A549 treated with CORT108297 at 1 μM for 4 hours (cell line): ENCODE data around the gene SENP3. TPM values are rescaled to one million over a fixed set of nuclear protein-coding genes. Genes with fewer than 3 reads are reported as not detected.

Experiments used
- total RNA-seq: library from RNA; stranded (reverse); fragments of 200-300 nt; extraction: Qiagen RNA extraction; gene quantifications from 5 replicates; pipeline ENCODE4 v1.2.3, GENCODE V29; 2022

Gene SENP3
- 97.6 to 109 TPM (median 105 TPM) in 5 replicates for total RNA-seq

DNA sequence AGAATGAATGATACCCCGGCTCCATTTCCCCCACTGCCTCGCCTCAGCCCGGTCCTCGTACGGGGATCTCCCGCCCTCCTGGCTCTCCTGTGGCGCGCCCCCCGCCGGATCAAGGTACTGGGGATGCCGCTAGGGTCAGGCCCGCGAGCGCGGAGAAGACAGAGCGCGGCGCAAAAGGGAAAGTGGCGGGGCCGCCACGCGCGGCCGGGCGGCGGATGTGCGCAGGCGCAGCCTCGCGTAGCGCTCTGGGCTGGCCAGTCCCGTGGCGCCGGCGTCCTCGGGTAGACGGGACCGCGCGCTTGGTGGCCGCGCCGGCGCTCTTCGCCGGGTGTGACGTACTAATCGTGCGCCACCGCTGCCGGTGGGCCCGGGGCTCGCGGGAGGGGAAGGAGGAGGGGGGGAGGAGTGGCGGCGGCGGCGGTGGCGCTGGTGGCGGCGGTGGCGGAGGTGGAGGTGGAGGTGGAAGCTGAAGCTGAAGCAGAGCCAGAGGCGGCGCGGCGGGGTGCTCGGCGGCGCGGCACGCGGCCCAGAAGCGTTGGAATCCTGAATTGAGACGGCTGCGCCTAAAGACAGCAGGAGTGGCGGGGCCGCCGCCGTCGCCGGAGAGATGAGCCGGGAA lies at the start of gene SENP3:
TSS of gene SENP3 (plus strand) at position 331 of the 619 bp plus-strand sequence. CDS start 1,158 bp downstream, outside the sequence.

DNA sequence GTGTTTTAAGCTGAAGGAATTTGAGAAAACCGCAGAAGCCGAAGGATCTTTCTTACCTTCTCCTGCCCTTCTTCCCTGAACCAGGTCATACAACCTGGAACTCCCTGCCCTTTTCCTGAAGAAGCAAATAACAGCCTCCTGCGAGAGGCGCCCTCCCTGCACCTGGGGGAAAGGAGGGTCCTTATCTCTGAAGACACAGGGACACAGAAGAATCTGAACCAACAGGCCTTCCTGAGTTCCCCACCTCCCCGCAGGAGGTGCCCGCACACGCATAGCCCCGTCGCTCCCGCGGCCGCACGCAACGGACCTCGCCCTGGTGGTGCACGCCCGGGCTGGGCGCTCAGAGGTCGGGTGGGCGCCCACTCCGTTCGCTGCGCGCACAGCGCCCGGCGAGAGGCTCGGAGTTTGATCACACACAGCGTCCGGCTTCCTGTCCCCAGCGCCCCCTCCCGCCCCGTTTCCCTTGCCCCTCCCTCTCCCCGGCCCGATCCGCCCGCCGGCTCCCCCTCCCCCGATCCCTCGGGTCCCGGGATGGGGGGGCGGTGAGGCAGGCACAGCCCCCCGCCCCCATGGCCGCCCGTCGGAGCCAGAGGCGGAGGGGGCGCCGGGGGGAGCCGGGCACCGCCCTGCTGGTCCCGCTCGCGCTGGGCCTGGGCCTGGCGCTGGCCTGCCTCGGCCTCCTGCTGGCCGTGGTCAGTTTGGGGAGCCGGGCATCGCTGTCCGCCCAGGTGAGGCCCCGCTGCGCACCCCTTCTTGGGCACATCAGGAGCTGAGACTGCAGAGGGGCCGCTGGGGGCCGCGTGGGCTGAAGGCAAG lies 12.9 kb upstream of the SENP3 start, which contains the start of gene TNFSF12:
TSS of gene TNFSF12 (plus strand) at position 474 of the 816 bp plus-strand sequence. CDS start at position 570, 96 bp downstream.

DNA sequence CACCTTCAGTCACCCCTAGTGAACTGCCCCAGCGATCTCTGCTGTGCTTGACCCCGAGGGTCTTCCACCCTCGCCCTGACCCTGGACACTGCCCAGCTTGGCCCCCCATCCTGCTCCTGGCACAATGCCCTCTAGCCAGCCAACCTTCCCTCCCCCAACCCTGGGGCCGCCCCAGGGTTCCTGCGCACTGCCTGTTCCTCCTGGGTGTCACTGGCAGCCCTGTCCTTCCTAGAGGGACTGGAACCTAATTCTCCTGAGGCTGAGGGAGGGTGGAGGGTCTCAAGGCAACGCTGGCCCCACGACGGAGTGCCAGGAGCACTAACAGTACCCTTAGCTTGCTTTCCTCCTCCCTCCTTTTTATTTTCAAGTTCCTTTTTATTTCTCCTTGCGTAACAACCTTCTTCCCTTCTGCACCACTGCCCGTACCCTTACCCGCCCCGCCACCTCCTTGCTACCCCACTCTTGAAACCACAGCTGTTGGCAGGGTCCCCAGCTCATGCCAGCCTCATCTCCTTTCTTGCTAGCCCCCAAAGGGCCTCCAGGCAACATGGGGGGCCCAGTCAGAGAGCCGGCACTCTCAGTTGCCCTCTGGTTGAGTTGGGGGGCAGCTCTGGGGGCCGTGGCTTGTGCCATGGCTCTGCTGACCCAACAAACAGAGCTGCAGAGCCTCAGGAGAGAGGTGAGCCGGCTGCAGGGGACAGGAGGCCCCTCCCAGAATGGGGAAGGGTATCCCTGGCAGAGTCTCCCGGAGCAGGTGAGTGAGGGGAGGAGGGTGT lies 3.0 kb upstream of the SENP3 start, which contains the start of gene TNFSF13:
TSS of gene TNFSF13 (plus strand) at position 207 of the 776 bp plus-strand sequence. CDS start at position 497, 290 bp downstream.

DNA sequence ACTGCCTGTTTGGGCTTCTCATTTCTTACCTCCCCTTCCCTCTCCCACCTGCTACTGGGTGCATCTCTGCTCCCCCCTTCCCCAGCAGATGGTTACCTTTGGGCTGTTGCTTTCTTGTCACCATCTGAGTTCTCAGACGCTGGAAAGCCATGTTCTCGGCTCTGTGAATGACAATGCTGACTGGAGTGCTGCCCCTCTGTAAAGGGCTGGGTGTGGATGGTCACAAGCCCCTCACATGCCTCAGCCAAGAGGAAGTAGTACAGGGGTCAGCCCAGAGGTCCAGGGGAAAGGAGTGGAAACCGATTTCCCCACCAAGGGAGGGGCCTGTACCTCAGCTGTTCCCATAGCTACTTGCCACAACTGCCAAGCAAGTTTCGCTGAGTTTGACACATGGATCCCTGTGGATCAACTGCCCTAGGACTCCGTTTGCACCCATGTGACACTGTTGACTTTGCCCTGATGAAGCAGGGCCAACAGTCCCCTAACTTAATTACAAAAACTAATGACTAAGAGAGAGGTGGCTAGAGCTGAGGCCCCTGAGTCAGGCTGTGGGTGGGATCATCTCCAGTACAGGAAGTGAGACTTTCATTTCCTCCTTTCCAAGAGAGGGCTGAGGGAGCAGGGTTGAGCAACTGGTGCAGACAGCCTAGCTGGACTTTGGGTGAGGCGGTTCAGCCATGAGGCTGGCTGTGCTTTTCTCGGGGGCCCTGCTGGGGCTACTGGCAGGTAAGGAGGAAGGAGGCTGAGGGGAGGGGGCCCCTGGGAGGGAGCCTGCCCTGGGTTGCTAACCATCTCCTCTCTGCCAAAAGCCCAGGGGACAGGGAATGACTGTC lies 17.5 kb downstream of the SENP3 start, which contains the start of gene CD68:
TSS of gene CD68 (plus strand) at position 638 of the 833 bp plus-strand sequence. CDS start at position 678, 40 bp downstream.

DNA sequence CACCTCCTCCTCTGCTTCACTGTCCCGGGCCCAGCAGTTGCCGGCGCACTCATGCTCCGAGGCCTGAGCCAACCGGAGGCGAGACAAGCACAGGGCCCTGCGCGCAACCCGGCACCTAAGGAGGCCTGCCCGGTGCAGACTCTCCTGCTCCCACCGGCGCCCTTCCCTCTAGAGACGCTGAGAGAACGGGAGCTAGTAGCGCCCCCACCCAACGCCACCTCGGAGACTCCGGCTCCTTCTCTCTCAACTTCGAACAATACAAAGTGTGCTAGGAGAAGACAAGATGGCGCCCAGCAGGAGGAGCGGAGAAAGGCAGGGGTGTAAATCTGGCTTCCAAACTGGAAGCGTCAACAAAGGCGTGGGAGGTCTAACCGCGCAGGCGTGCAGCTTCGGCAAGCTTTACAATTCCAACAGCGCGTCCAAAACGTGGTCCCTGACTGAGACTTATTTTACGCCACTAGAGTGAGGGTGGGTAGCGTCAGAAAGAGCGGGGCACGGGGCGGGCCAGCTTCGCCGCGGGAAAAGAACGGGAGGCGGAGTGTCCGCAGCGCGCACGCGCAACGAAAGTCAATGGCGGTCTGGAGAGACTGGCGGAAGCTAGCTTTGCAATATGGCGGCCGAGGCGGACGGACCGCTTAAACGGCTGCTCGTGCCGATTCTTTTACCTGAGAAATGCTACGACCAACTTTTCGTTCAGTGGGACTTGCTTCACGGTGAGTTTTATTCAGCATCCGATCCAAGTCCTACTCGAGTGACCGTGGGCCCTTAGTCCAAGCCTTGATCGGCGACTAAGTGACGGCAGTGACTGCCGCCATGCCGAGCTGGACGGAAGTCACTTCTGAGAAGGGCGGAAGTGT lies 21.8 kb downstream of the SENP3 start, which contains the start of gene MPDU1:
TSS of gene MPDU1 (plus strand) at position 600 of the 857 bp plus-strand sequence. CDS start at position 611, 11 bp downstream.

DNA sequence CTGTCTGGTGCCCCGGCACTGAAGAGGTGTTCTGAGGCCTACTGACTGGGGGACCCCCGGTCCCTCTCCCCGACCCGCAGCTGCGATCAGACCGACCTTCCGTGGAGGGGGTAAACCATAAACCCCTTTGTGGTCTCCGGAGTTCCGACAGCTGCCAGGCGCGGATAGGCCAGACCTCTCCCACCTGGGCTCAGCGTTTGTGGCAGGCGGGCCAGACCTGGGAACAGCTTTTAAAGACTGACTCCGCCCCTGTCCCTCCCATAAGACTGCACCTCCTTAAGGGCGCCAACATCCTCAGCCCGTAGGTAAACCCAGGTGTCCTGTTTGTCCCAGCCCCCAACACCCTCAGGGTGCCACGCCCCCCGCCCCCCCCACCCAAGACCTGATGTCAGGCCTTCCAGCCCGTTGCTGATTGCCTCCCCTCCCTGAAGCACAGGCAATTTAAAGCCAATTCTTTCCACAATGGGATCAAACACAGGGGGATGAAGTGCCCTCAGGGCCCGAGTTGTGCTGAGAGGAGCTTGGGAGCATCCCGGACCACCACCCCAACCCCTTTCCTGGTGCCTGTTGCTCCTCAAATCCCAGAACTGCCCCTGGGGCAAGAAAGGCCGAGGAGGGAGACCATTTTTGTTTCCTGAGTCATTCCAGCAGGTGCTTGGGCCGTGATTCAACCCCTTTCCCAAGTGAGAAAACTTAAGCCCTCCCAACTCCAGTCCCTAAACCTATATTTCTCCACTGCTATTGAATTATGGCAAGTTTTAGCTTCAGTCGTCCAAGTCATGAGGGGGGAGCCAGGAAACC lies 28.4 kb downstream of the SENP3 start, which contains the start of gene SOX15:
TSS of gene SOX15 (minus strand) at position 204 of the 801 bp plus-strand sequence. CDS start 418 bp downstream, outside the sequence.

DNA sequence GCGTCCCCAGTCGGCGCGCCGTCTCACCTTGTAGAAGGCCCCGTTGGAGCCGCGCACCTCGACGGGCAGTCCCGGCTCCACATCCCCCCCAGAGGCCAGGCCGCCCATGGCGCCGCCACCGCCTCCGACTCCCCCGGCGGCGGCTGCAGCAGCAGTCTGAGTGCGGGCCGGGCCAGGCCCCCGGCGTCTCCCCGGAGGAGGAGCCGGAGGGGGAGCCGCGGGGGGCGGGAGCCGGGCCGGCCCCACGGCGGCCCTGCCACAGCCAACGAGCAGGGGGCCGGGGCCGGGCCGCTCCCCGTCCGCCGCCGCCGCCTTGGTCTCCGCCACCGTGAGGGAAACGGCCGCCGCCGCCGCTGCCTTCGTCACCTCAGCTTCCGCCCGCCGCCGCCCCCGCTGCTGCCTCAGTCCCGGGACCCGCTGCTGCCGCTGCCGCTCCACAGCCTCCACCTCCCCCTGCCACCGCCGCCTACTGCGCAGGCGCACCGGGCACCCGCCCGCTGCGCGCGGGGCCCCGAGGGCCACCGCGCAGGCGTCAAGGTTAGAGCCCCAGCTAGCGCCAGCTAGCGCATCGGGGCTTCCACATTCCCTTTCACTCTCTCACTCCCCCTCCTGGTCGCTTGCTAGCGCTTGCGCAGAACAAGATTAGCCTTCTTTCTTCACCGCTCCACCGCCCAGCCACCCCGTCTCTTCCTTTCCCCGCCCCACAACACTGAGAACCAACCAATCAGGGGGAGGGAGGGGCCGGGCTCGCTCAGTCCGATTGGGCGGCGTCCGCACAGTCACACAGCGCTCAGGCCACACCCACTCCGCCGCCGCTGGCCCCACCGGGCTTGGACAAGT lies 52.9 kb downstream of the SENP3 start, which contains the start of gene FXR2:
TSS of gene FXR2 (minus strand) at position 473 of the 840 bp plus-strand sequence. CDS start at position 108, 365 bp downstream.

Other genes with a start within 250 kb of the SENP3 start
- 88.2 to 105 TPM (median 103 TPM) in 5 replicates for gene GPS2, start 246.6 kb upstream of the SENP3 start, total RNA-seq
- gene NEURL4, start 232.6 kb upstream of the SENP3 start, total RNA-seq = 22.9 to 38.3 TPM (median 34.9 TPM) in 5 replicates
- 0.48 to 5.1 TPM (median 4.2 TPM) in 5 replicates for gene ACAP1, start 225.4 kb upstream of the SENP3 start, total RNA-seq
- gene KCTD11, start 209.8 kb upstream of the SENP3 start, total RNA-seq = 11.8 to 15.9 TPM (median 13.7 TPM) in 5 replicates
- not detected in 5 replicates for gene TMEM95, start 206.8 kb upstream of the SENP3 start, total RNA-seq
- gene TNK1, start 180.8 kb upstream of the SENP3 start, total RNA-seq = 1.3 to 2.0 TPM (median 1.7 TPM) in 5 replicates
- gene PLSCR3, start 167.4 kb upstream of the SENP3 start, total RNA-seq = 37.4 to 45.9 TPM (median 43.5 TPM) in 5 replicates
- 177 to 231 TPM (median 209 TPM) in 5 replicates for gene TMEM256, start 157.8 kb upstream of the SENP3 start, total RNA-seq
- gene NLGN2, start 154.1 kb upstream of the SENP3 start, total RNA-seq = 12.1 to 21.2 TPM (median 19.3 TPM) in 5 replicates
- gene SPEM1, start 141.6 kb upstream of the SENP3 start, total RNA-seq = 0.13 TPM in 1 of 5 replicates, not detected in the others
- gene SPEM2, start 136.3 kb upstream of the SENP3 start, total RNA-seq = 0.05 to 0.10 TPM (median 0.08 TPM) in 4 of 5 replicates, not detected in the other
- 0.04 to 0.06 TPM in 2 of 5 replicates, not detected in the others for gene SPEM3, start 133.1 kb upstream of the SENP3 start, total RNA-seq
- 11.2 to 15.4 TPM (median 13.9 TPM) in 5 replicates for gene TMEM102, start 126.5 kb upstream of the SENP3 start, total RNA-seq
- gene FGF11, start 122.4 kb upstream of the SENP3 start, total RNA-seq = 0.92 to 1.6 TPM (median 1.4 TPM) in 5 replicates
- gene CHRNB1, start 116.9 kb upstream of the SENP3 start, total RNA-seq = 5.2 to 9.8 TPM (median 8.8 TPM) in 5 replicates
- 19.8 to 26.8 TPM (median 24.2 TPM) in 5 replicates for gene ZBTB4, start 82.3 kb upstream of the SENP3 start, total RNA-seq
- gene SLC35G6, start 80.5 kb upstream of the SENP3 start, total RNA-seq = not detected in 5 replicates
- 65.7 to 84.9 TPM (median 82.6 TPM) in 5 replicates for gene POLR2A, start 77.6 kb upstream of the SENP3 start, total RNA-seq
- gene TNFSF12, start 12.9 kb upstream of the SENP3 start, total RNA-seq = 9.8 to 14.0 TPM (median 12.8 TPM) in 5 replicates
- 0.61 to 0.79 TPM (median 0.68 TPM) in 5 replicates for gene TNFSF13, start 3.2 kb upstream of the SENP3 start, total RNA-seq
- 30.8 to 38.1 TPM (median 35.8 TPM) in 5 replicates for gene CD68, start 17.7 kb downstream of the SENP3 start, total RNA-seq
- gene MPDU1, start 21.9 kb downstream of the SENP3 start, total RNA-seq = 112 to 141 TPM (median 120 TPM) in 5 replicates
- 0.33 to 0.44 TPM (median 0.41 TPM) in 4 of 5 replicates, not detected in the other for gene SOX15, start 28.2 kb downstream of the SENP3 start, total RNA-seq
- gene FXR2, start 53.0 kb downstream of the SENP3 start, total RNA-seq = 51.9 to 64.2 TPM (median 60.4 TPM) in 5 replicates
- 64.3 to 90.5 TPM (median 85.4 TPM) in 5 replicates for gene SAT2, start 65.9 kb downstream of the SENP3 start, total RNA-seq
- 0.35 to 1.0 TPM (median 0.66 TPM) in 5 replicates for gene SHBG, start 68.2 kb downstream of the SENP3 start, total RNA-seq
- 0.14 to 0.40 TPM (median 0.21 TPM) in 5 replicates for gene ATP1B2, start 89.0 kb downstream of the SENP3 start, total RNA-seq
- 49.0 to 53.9 TPM (median 51.0 TPM) in 5 replicates for gene TP53, start 125.6 kb downstream of the SENP3 start, total RNA-seq
- gene WRAP53, start 126.6 kb downstream of the SENP3 start, total RNA-seq = 33.2 to 50.4 TPM (median 45.9 TPM) in 5 replicates
- gene EFNB3, start 143.3 kb downstream of the SENP3 start, total RNA-seq = 1.1 to 1.6 TPM (median 1.5 TPM) in 5 replicates
- gene DNAH2, start 155.8 kb downstream of the SENP3 start, total RNA-seq = 0.01 to 0.05 TPM (median 0.01 TPM) in 3 of 5 replicates, not detected in the others